ENCODE measurements around the gene TDRD5. TPM values are rescaled to one million over a fixed set of nuclear protein-coding genes. Genes with fewer than 3 reads are reported as not detected.
A peak's percentile ranks its signal among the peaks of the same experiment; 100 is the strongest.

The TDRD5 gene
- polyA plus RNA-seq, 1 donor from 2014 or later: not detected

- Histone ChIP-seq H4K20me1 (ENCODE audit: insufficient read depth) (no peaks in the 10 kb centered on the region), H3K27ac (ENCODE audit: low read length) (no peak overlapping the region), H3K9me2 (ENCODE audit: insufficient read depth, low read length) (no peaks in the 10 kb centered on the region), H3K4me2 (ENCODE audit: low read length) (no peak overlapping the region), H2AFZ (ENCODE audit: low read depth, low read length) (no peak overlapping the region), H3K4me3 (ENCODE audit: low read length) (no peak overlapping the region), H3K36me3 (ENCODE audit: insufficient read depth, low read length) (no peaks in the 10 kb centered on the region), H3K9ac (ENCODE audit: low read length) (no peak overlapping the region), H3K9me3 (ENCODE audit: low read length) (no peaks in the 10 kb centered on the region), H3F3A (ENCODE audit: insufficient read depth, low read length, poor library complexity, severe bottlenecking) (no peaks in the 10 kb centered on the region), H3K79me2 (replicated peaks; ENCODE audit: insufficient read depth, low read length) (no peaks in the 10 kb centered on the region), H3K27me3 (ENCODE audit: insufficient read depth, low read depth, low read length) (no peaks in the 10 kb centered on the region)
- TF ChIP-seq MXI1 (conservative IDR thresholded peaks at IDR 0.05; ENCODE audit: poor library complexity, severe bottlenecking): no peak
- no peak for TF ChIP-seq REST (IDR thresholded peaks at IDR 0.05; ENCODE audit: borderline replicate concordance)
- no peak for TF ChIP-seq EP300 (conservative IDR thresholded peaks at IDR 0.05; ENCODE audit: poor library complexity, severe bottlenecking)
- no peak for TF ChIP-seq TAF1 (IDR thresholded peaks at IDR 0.05; ENCODE audit: low read depth)
- TF ChIP-seq SMC3 (conservative IDR thresholded peaks at IDR 0.05; ENCODE audit: poor library complexity): no peak
- TF ChIP-seq EZH2 (IDR thresholded peaks at IDR 0.05; ENCODE audit: borderline replicate concordance, insufficient read depth, low read length, poor library complexity, severe bottlenecking): no peak
- no peak for TF ChIP-seq POLR2AphosphoS5 (IDR thresholded peaks at IDR 0.05)
- no peak for TF ChIP-seq RAD21 (conservative IDR thresholded peaks at IDR 0.05)
- TF ChIP-seq CTCF (IDR thresholded peaks at IDR 0.05; ENCODE audit: poor library complexity, severe bottlenecking): no peak
Measured at GRCh38 chr1:179598631-179599030, 7.0 kb downstream of the TDRD5 start.

- Histone ChIP-seq H3K36me3 (ENCODE audit: insufficient read depth, low read length) (no peaks in the 10 kb centered on the region), H4K20me1 (ENCODE audit: insufficient read depth) (no peaks in the 10 kb centered on the region), H3K9me2 (ENCODE audit: insufficient read depth, low read length) (no peaks in the 10 kb centered on the region), H3K9me3 (ENCODE audit: low read length) (no peaks in the 10 kb centered on the region), H3K79me2 (replicated peaks; ENCODE audit: insufficient read depth, low read length) (no peaks in the 10 kb centered on the region), H2AFZ (ENCODE audit: low read depth, low read length) (no peak overlapping the region), H3F3A (ENCODE audit: insufficient read depth, low read length, poor library complexity, severe bottlenecking) (no peaks in the 10 kb centered on the region), H3K4me3 (ENCODE audit: low read length) (no peak overlapping the region), H3K4me2 (ENCODE audit: low read length) (no peak overlapping the region), H3K27me3 (ENCODE audit: insufficient read depth, low read depth, low read length) (no peaks in the 10 kb centered on the region), H3K27ac (ENCODE audit: low read length) (no peak overlapping the region), H3K9ac (ENCODE audit: low read length) (no peak overlapping the region)
- TF ChIP-seq MXI1 (conservative IDR thresholded peaks at IDR 0.05; ENCODE audit: poor library complexity, severe bottlenecking) (no peak), CTCF (IDR thresholded peaks at IDR 0.05; ENCODE audit: poor library complexity, severe bottlenecking) (peak; percentile 65), EZH2 (IDR thresholded peaks at IDR 0.05; ENCODE audit: borderline replicate concordance, insufficient read depth, low read length, poor library complexity, severe bottlenecking) (no peak), RAD21 (conservative IDR thresholded peaks at IDR 0.05) (peak; percentile 58), REST (IDR thresholded peaks at IDR 0.05; ENCODE audit: borderline replicate concordance) (no peak), SMC3 (conservative IDR thresholded peaks at IDR 0.05; ENCODE audit: poor library complexity) (peak; percentile 64)
Measured at GRCh38 chr1:179599623-179600249, 8.1 kb downstream of the TDRD5 start.
